OCI-LY7 (cell line): Measurements from ENCODE around the gene ARHGEF40. TPM values are rescaled to one million over a fixed set of nuclear protein-coding genes. Genes with fewer than 3 reads are reported as not detected.

Source experiments
- BruUV-seq: library from RNA; stranded (reverse); fragments of 400-500 nt; replicated peaks from 2 replicates; lab custom pipeline; 2021; lab: Mats Ljungman, UMichigan
- CTCF ChIA-PET: fragments of 300-600 bp; sonication (Branson Sonifier 250); formaldehyde crosslinking; loops from one replicate; lab custom pipeline; 2022; ENCODE audit warnings: antibody characterized with exemption; ENCODE audit not compliant: unreplicated experiment; lab: Charles Lee
- POLR2A ChIA-PET: fragments of 300-600 bp; sonication (Branson Sonifier 250); formaldehyde crosslinking; loops from one replicate; lab custom pipeline; 2022; ENCODE audit warnings: antibody characterized with exemption; lab: Charles Lee
- DNase-seq: peaks from one replicate; pipeline ENCODE4 v3.0.0-alpha.2; 2015; ENCODE audit warnings: low spot score
- H2AFZ ChIP-seq: fragments of 200-600 bp; sonication (generic), shearing (Covaris generic); 2 replicates; pipeline ENCODE4 v1.6.1; 2014; ENCODE audit warnings: mild to moderate bottlenecking, antibody characterized with exemption, low read length, moderate library complexity
- H3K27ac ChIP-seq: fragments of 200-600 bp; sonication (generic); 2 replicates; pipeline ENCODE4 v1.5.1; 2014; ENCODE audit warnings: mixed run types, low read depth, mild to moderate bottlenecking, moderate library complexity, low read length, inconsistent platforms; ENCODE audit not compliant: poor library complexity, severe bottlenecking
- H3K36me3 ChIP-seq: fragments of 200-600 bp; sonication (generic); 2 replicates; pipeline ENCODE4 v1.6.1; 2014; ENCODE audit warnings: mild to moderate bottlenecking, antibody characterized with exemption, low read length, moderate library complexity, mixed read lengths; ENCODE audit not compliant: insufficient read depth
- H3K4me1 ChIP-seq: fragments of 200-600 bp; sonication (generic); 2 replicates; pipeline ENCODE4 v1.5.1; 2014; ENCODE audit warnings: mild to moderate bottlenecking, low read length; ENCODE audit not compliant: insufficient read depth, poor library complexity, severe bottlenecking
- H3K4me2 ChIP-seq: fragments of 200-600 bp; sonication (generic); 2 replicates; pipeline ENCODE4 v1.6.1; 2014; ENCODE audit warnings: mild to moderate bottlenecking, low read length
- H3K4me3 ChIP-seq: fragments of 200-600 bp; sonication (generic); 2 replicates; pipeline ENCODE4 v1.5.1; 2014; ENCODE audit warnings: mild to moderate bottlenecking, low read depth, low read length; ENCODE audit not compliant: poor library complexity, severe bottlenecking
- H3K79me2 ChIP-seq: fragments of 200-600 bp; sonication (generic); 2 replicates; pipeline ENCODE4 v1.6.1; 2016; ENCODE audit warnings: low read depth, mild to moderate bottlenecking, low read length, moderate library complexity, mixed read lengths; ENCODE audit not compliant: insufficient read depth
- H3K9me2 ChIP-seq: fragments of 200-600 bp; sonication (generic); 2 replicates; pipeline ENCODE4 v1.6.1; 2016; ENCODE audit warnings: mild to moderate bottlenecking, low read length, mixed read lengths; ENCODE audit not compliant: insufficient read depth
- H3K9me3 ChIP-seq: fragments of 200-600 bp; sonication (generic); 2 replicates; pipeline ENCODE4 v1.6.1; 2014; ENCODE audit warnings: mild to moderate bottlenecking, mixed run types, low read length, mixed read lengths
- H4K20me1 ChIP-seq: fragments of 200-600 bp; sonication (generic); 2 replicates; pipeline ENCODE4 v1.6.1; 2014; ENCODE audit warnings: mild to moderate bottlenecking, antibody characterized with exemption, low read length, moderate library complexity, mixed read lengths; ENCODE audit not compliant: insufficient read depth
- CTCF ChIP-seq: fragments of 200-600 bp; sonication (generic); conservative IDR thresholded peaks from 2 replicates; pipeline ENCODE4 v1.5.1; 2014; ENCODE audit warnings: mild to moderate bottlenecking, antibody characterized with exemption, low read length, moderate library complexity, mixed read lengths
- EZH2phosphoT487 ChIP-seq: fragments of 200-600 bp; sonication (generic); IDR thresholded peaks from 2 replicates; pipeline ENCODE4 v1.6.1; 2018; ENCODE audit warnings: low read depth, borderline replicate concordance, mild to moderate bottlenecking, mixed run types, antibody characterized with exemption, low read length, moderate library complexity, mixed read lengths
- intact Hi-C: fragments of 100-400 bp; cut with micrococcal nuclease; formaldehyde crosslinking; loops from one replicate; pipeline ENCODE4 v1.10.0; 2022; ENCODE audit not compliant: unreplicated experiment
- total RNA-seq, 2 experiments: library from RNA; depleted of rRNA in 1 of 2; stranded (reverse); fragments of >200 nt in 1 of 2; shearing (Covaris generic) in 1 of 2; gene quantifications; 2 replicates each; pipeline ENCODE4 v1.2.3, GENCODE V29; 2014 to 2022

The ARHGEF40 gene
- total RNA-seq, 2 experiments from 2014 or later = 1.3 to 2.0 TPM

GRCh38 chr14:21022686-21023085 is 47.4 kb upstream of the ARHGEF40 start:
- no peak for TF ChIP-seq EZH2phosphoT487
- TF ChIP-seq CTCF = no peak
- BruUV-seq = no TSS peak
- no peak overlapping the region for H3K4me3 ChIP-seq
- H3K27ac ChIP-seq = no peak overlapping the region
- no peak overlapping the region for H3K4me2 ChIP-seq
- CTCF ChIA-PET = no interaction called here
- DNase-seq = no peak
- POLR2A ChIA-PET = no interaction called here
- H2AFZ ChIP-seq = no peak overlapping the region
- no peaks in the 10 kb centered on the region for H4K20me1 ChIP-seq
- H3K79me2 ChIP-seq = no peaks in the 10 kb centered on the region
- H3K9me3 ChIP-seq = no peaks in the 10 kb centered on the region
- intact Hi-C loops = no loop called here
- H3K36me3 ChIP-seq = no peaks in the 10 kb centered on the region
- no peaks in the 10 kb centered on the region for H3K9me2 ChIP-seq
- no peaks in the 10 kb centered on the region for H3K4me1 ChIP-seq

GRCh38 chr14:21023174-21023573 is 46.9 kb upstream of the ARHGEF40 start:
- Histone ChIP-seq H3K9me3 (no peaks in the 10 kb centered on the region), H3K36me3 (no peaks in the 10 kb centered on the region), H3K4me3 (no peak overlapping the region), H3K4me1 (no peaks in the 10 kb centered on the region), H2AFZ (no peak overlapping the region), H3K4me2 (no peak overlapping the region), H4K20me1 (no peaks in the 10 kb centered on the region), H3K27ac (no peak overlapping the region), H3K9me2 (no peaks in the 10 kb centered on the region), H3K79me2 (no peaks in the 10 kb centered on the region)
- intact Hi-C loops = no loop called here
- no peak for DNase-seq
- ChIA-PET CTCF (interaction anchor here (0.6 kb wide), 1 partner anchor 418 kb away, joined by 3 read pairs; no protein-coding TSS in a partner anchor), POLR2A (no interaction called here)
- BruUV-seq = no TSS peak
- TF ChIP-seq CTCF = no peak
- no peak for TF ChIP-seq EZH2phosphoT487

GRCh38 chr14:21023817-21024584 is 46.1 kb upstream of the ARHGEF40 start:
- no peak overlapping the region for H3K4me3 ChIP-seq
- no TSS peak for BruUV-seq
- POLR2A ChIA-PET = no interaction called here
- H3K9me3 ChIP-seq = no peaks in the 10 kb centered on the region
- no peak overlapping the region for H2AFZ ChIP-seq
- TF ChIP-seq EZH2phosphoT487 (no peak), CTCF (no peak)
- H3K9me2 ChIP-seq = no peaks in the 10 kb centered on the region
- intact Hi-C loops = no loop called here
- H3K4me1 ChIP-seq = no peaks in the 10 kb centered on the region
- H3K36me3 ChIP-seq = no peaks in the 10 kb centered on the region
- no peaks in the 10 kb centered on the region for H3K79me2 ChIP-seq
- no peaks in the 10 kb centered on the region for H4K20me1 ChIP-seq
- H3K4me2 ChIP-seq = no peak overlapping the region
- no peak for DNase-seq
- CTCF ChIA-PET = interaction anchor here (0.6 kb wide), 1 partner anchor 419 kb away, joined by 3 read pairs; no protein-coding TSS in a partner anchor
- no peak overlapping the region for H3K27ac ChIP-seq
